ENCODE results near the gene TMEM190.

TMEM190 gene

DNA sequence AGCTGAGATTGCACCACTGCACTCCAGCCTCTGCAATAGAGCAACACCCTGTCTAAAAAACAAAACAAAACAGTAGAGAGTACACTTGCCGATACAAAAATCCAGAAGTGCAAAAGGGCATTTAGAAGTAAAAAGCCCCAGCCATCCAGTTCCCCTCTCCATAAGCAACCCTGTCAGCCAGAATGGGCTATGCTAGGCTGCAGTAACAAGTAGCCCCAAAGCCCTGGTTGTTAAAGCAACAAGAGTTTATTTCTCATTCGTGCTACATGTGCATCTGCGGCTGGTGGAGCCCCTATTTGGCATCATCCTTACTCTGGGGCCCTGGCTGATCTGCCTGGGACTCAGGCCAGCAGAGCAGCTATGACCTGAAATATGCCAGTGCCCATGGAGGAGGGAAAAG, 47.9 kb downstream of the TMEM190 start:
- no peak for DNase-seq

DNA sequence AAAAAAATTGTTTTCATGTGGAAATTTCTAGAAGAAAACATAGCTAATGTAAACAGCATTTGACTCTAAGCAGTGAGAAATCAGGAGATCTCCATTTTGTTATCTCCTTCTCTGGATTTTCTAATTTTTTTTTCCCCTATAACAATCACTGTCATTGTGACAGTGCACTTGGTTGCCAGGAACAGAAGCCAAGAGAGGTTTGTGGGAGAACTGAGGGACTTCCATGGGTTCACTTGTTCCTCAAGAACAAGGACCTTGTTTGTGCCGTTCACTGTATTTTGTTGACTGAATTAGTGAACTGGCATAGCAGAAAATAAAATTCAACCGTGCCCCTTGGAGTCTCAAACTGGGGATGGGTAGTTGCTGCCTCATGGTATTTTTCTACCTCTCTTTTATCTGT, 49.4 kb downstream of the TMEM190 start:
- DNase-seq = no peak

Data from GOT3 (cell line).